GM21367 (cell line): ENCODE results near the gene ZNF775.

ENCODE experiments used
- ATAC-seq: cut with Tn5 transposase; IDR thresholded peaks from one replicate; pipeline ENCODE4 v1.9.1; 2021; ENCODE audit not compliant: unreplicated experiment

Gene ZNF775

DNA sequence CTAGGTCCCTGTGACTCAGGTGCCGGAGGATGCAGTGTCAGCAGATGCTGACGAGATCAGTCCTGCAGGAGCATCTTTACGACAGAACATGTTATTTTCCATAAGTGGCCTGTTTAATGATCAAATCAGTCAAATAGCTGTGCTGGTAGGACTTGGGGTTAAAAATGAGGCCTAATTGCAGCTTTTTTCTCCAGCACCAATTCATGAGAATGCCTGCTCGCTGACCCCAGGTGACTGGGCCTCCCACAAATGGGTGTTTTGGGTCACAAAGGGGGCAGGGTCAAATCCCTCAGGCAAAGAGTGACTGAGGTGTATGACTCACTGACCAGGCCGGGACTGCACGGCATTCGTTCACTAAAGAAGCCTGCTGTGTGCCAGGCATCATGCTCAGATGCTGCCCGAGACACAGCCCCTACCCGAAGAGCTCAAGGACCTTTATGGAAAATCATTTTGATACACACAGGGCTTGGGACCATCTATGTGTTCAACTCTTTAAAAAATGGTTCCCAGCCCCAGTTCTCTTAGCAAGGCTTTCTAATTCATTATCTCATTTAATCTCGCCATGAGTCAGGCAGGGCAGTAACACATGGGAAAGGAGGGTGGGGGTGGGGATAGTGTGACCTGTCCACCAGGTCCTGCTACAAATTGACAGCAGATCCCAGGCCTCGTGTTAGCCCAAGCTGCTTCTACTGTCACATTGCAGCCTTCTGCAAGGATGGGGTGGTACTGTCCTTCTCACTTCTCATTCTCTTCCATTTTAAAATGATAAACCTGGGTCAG, 21.1 kb downstream of the ZNF775 start:
- ATAC-seq, result no peak

DNA sequence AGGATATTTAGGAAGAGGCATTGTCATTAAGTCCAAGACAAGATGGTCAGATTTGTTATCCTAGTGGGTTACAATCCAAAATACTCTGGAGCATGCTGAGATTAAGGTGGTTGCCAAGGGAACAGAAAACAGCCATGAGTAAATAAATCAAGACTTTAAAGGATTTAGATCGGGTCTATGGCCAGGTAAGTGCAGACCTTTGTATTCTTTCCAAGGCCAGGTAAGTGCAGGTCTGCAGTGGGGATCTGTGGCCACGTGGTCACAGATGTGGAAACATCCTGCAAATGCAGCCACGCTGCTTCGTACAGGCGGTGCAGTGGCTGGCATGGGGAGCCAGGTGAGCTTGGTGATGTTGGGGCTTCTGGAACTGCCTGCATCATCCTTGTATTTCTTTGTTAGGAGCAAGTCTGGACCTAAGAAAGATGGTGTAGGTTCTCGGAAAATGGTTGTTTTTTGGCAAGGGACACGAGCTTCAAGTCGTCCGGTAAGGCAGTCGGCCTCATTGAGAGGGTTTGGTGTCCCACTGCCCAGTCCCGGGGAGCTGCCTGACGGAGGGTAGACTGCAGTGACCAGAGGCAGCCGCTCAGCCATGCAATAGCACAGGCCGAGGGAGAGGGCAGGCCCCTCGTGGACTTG, 21.8 kb downstream of the ZNF775 start:
- no peak for ATAC-seq

DNA sequence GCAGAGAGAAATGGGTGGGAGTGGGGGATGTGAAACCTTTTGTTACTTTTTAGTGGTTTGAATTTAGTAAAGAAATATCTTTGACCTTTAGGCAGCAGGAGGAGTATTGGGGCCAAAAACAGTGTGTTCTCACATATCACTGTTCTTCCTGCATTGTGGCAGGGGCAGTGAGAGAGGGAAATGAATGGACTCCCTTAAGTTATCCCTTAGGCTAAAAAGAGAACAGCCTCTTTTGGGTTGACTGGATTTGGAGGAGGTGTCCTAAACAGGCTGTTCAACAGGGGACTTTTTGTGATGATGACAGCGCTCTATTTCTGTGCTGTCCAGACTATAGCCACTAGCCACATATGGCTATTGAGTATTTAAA, 22.3 kb downstream of the ZNF775 start:
- ATAC-seq, result no peak

DNA sequence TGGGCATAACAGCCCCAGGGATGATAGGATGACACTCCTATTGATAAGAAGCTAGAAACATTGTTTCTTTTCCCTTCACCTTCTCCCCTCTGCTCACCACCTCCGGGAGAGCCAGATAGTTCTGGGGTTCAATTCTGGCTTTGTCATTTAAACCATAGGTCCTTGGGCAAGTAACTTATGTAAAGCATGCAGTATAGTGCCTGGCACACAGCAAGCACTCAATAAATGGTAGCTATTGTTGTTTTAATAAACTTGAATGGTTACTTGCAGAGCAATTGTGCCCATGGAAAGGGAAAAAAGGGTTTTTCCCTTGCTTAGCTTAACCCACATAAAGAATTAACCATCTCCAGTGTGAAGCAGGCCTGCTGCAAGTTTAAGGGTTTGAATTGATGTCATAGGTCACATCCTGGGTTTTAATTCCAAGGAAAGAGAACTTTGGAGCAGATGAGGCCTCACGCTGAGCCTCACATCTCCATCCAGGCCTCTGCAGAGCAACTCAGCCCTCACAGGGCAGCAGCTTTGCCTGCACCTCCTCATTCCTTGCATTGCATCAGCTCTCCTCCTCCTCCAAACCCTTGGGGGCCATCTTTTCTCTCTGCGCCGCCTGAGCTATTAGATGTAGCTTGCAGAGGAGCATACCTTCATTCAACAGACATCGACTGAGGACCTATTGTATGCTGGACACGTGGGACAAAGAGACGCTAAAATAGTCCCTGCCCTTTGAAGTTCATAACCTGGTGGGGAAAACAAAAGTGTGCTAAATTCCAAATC, 22.9 kb downstream of the ZNF775 start:
- ATAC-seq, result no peak

DNA sequence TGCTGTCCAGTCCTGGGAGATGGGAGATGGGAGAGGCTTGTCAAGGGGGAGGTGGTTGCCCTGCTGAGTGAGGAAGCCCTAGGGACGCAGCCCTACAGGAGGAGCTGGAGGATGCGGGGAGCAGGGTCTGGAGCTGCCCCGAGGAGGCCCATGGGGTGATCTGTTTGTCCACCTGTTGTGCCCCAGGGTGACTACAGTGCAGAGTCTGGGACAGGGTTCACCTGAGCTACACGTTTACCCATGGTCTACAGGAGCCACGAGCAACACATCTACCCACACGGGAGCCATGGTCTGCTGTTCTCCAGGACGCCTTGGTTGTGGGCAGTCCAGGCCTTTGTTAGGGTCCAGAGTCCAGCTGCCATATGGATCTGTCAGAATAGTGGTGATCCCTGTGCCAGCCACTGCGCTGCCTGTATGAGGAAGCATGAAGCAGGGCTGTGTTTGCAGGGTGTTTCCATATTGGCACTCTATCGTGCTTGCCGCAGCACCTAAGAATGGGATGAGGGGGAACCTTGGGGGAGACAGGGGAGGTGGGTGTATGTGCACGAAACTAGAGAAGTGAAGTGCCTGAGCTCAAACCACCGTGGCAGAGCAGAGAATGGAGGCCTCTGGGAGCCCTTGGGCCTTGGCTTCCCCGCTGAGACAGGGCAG, 23.7 kb downstream of the ZNF775 start:
- ATAC-seq, result no peak

- ATAC-seq, result no peak
These were observed 24.4 kb downstream of the ZNF775 start for GRCh38 chr7:150403376-150404171.

DNA sequence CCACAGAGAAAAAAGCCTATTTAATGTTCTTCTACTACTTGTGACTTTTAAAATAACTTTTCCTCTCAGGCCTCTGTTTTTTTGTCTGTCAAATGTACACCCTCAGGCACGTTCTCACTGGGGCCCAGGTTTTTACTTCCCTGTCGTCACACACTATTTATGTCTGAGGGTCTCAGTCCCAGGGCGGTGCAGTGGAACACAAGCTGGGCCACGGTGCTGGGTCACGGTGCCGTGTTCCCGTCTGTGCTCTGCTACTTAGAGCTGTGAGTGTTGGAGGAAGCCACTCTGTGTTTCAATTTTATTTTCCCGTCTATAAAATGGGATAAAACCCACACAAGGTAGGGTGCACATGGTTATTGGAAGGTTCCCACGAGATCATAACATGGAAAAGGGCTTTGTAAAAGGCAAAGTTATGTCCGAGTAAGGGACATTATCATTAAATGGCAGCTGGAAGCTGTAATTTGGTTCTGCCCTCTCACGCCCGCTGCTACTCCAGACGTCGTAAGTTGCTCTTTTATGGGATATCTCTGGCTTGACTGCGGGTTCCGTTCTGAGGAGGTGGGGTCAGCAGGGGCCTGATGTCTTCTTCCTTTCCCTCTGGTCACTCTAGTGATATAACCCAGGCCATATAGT, 25.2 kb downstream of the ZNF775 start:
- ATAC-seq, result no peak

DNA sequence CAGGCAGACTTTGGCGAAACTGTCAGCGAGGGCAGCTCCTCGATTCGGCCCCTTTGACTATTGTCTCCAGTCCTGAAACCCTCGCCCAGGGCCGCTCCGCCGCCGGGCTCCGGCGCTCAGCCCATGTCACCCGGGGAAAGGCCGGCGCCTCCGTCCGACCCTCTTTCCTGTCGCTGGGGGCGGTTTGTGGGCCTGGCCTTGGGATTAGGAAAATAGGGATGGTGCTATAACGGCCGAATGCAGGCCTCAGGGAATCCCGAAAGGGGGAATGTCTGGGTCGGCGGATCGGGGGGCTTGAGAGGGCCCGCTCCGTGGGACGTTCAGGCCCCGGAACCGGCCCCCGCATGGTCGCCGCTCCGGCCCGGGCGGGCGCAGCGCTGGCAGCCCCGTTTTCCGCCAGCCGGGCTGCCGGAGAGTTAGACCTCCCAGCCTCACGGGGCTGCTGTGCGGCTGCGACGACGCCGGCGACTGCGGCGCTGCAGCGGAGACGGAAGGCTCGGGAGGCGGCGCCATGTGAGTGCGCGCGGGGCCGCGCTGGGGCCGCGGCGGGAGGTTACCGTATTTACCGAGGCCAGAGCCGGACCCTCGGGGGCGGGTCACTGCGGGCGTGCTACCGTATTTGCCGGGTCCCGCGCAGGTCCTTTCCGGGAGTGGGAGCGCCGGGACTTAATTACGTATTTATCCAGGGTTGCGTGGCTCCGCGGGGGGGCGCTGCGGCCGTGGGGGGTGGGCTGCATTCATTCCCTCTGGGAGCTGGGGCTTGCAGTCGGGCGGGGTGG, 25.9 kb downstream of the ZNF775 start:
- ATAC-seq, result peak; percentile 53

DNA sequence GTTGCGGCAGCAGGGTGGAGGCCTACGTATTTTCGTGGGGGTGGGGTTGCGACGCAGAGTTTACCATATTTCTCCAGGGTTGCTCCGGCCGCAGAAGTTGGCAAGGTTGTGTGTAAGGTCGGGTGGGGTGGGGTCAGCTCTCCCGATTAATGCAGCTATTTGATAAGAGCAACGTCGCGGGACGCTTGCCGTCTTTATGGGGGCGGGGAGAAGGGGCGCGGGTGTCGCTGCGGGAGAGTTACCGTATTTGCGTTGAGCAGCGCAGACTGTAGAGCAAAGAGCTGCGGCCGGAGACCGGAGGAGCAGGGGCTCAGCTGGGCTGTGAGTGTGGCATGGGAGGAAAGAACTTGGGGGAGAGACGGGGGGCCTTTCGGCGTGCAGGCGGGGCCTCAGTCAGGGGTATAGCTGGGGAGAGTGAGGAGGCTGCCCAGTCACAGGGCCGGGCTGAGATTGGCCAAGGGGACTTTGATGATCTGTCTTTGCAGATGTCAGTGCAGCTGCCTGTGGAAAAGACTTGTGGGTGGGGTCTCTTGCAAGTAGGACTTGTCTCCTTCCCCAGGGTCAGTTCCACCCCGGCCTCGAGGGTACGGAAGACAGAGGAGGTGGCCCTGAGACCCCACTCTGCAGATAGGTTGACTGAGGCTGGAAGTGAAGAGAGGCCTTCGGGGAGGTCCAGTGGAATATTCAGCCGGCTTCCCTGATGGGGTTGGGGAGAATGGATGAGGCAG, 26.6 kb downstream of the ZNF775 start:
- ATAC-seq, result no peak

DNA sequence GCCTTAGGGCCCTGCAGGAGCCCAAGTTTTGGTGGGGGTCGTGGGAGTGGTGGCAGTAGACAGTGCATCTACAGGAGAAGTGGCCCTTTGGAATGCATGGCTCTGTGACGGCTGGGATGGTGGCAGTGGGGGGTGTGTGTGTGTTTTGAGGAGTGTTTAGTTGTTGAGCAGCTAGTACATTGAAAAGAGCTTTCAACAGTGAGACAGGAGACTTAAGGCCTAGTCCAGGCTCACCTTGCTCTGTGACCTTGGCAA, 27.1 kb downstream of the ZNF775 start:
- no peak for ATAC-seq

GRCh38 chr7:150406567-150407421, 27.7 kb downstream of the ZNF775 start:
- ATAC-seq, result peak; percentile 44

DNA sequence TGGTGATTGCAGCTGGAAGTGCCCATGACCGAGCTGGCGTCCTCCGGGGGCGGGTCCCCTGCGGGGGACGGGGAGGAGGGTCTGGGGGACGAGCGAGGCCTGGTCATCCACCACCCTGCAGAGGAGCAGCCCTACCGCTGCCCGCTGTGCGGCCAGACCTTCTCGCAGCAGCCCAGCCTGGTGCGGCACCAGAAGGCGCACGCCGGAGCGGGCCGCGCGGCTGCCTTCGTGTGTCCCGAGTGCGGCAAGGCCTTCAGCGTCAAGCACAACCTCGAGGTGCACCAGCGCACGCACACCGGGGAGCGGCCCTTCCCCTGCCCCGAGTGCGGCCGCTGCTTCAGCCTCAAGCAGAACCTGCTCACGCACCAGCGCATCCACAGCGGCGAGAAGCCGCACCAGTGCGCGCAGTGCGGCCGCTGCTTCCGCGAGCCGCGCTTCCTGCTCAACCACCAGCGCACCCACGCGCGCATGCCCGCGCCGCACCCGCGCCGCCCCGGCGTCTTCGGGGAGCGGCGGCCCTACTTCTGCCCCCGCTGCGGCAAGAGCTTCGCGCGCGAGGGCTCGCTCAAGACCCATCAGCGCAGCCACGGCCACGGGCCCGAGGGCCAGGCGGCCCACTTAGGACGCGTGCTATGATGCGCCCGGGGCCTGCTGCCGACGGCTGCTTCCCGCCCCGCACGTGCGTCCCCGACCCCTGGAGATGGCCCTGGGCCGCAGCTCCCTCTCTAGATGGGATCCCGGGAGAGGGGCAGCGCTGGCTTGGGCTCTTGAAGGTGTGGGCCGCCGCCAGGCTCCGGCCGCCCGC, 28.7 kb downstream of the ZNF775 start:
- no peak for ATAC-seq

DNA sequence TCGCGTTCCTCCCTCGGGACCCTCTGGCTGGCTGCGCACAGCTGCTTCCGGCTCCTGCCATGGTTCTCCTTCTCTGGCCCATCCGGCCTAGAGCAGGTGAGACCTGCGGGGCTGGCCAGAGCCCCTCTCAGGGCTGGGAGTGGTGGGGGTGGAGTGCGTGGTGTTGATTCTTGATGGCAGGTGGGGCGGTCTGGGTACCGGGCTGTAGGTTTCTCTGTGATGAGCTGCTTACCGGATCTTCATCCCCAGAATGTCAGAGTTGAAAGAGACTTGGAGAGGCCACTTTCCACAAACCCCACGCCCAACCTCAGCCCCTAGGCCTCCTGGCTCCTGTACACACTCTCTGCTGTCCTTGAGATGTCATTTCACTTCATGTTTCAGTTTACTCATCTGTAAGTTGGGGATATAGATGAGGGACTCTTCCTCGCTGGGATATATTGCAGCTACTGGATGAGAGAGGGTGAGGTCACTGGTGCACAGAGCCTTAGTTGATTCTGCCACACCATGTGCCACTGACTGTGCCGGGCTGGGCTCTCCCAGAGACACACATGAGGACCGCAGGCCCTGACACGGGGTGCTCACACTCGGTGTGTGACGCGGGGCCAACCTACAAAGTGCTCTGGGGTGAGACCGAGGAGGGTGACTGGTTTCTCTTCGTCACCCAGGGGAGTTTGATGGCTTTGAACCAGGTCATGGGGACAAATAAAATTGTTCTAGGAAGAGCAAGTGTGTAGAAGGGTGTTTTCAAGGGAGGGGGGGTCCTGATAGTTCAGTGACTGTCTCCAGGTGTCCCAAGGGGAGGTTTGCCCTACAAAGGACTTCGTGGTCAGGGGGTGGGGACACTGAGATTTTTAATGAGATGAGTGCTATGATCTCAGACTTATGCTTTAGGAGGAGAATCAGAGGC, 29.5 kb downstream of the ZNF775 start:
- ATAC-seq, result no peak

- ATAC-seq, result no peak
These were observed 30.3 kb downstream of the ZNF775 start for GRCh38 chr7:150409300-150410030.

GRCh38 chr7:150410131-150410530, 31.0 kb downstream of the ZNF775 start:
- no peak for ATAC-seq
